ENCODE data around the gene TSPAN4. TPM values are rescaled to one million over a fixed set of nuclear protein-coding genes. Genes with fewer than 3 reads are reported as not detected.
A peak's percentile ranks its signal among the peaks of the same experiment; 100 is the strongest.

The TSPAN4 gene
- total and polyA plus RNA-seq, 9 of the 15 experiments (the other 6 are each of a cell fraction or from before 2014, with no cell fraction given) = 0.07 to 31.0 (median 15.7) TPM

- no peak for TF ChIP-seq THAP12 (CRISPR knock-in tag; IDR thresholded peaks at IDR 0.05)
- TF ChIP-seq CHD4 (IDR thresholded peaks at IDR 0.05; ENCODE audit: insufficient read depth, insufficient replicate concordance, low read depth, low read length, poor library complexity, severe bottlenecking) = no peak
- TF ChIP-seq ATF1 (CRISPR knock-in tag; IDR thresholded peaks at IDR 0.05) = 0 out of 2 replicates have a peak, but pooled peaks have one; percentile 1
- TF ChIP-seq ATF1 (tag; IDR thresholded peaks at IDR 0.05) = no peak
- TF ChIP-seq DIDO1 (tag; IDR thresholded peaks at IDR 0.05; ENCODE audit: low read depth) = no peak
- TF ChIP-seq ETV5 (CRISPR knock-in tag; IDR thresholded peaks at IDR 0.05; ENCODE audit: low read depth) = no peak
- no peak for TF ChIP-seq KHSRP (IDR thresholded peaks at IDR 0.05)
- TF ChIP-seq ZBTB2 (IDR thresholded peaks at IDR 0.05) = no peak
- TF ChIP-seq SFPQ (IDR thresholded peaks at IDR 0.05; ENCODE audit: low read depth, low read length) = no peak
- TF ChIP-seq ZNF695 (CRISPR knock-in tag; IDR thresholded peaks at IDR 0.05) = no peak
- no peak for TF ChIP-seq ZFX (CRISPR knock-in tag; IDR thresholded peaks at IDR 0.05)
- no peak for TF ChIP-seq RBM25 (IDR thresholded peaks at IDR 0.05; ENCODE audit: low read depth, low read length, severe bottlenecking)
- TF ChIP-seq HDGF (IDR thresholded peaks at IDR 0.05) = 0 out of 2 replicates have a peak, but pooled peaks have one; percentile 69
- no peak for TF ChIP-seq BRF2 (IDR thresholded peaks at IDR 0.05; ENCODE audit: borderline replicate concordance, insufficient read depth, insufficient read length)
- no peak for TF ChIP-seq MYC (IDR thresholded peaks at IDR 0.05; ENCODE audit: low read depth, low read length)
- TF ChIP-seq MYC (CRISPR knock-in tag; IDR thresholded peaks at IDR 0.05; ENCODE audit: borderline replicate concordance, low read depth) = no peak
- TF ChIP-seq C11orf30 (IDR thresholded peaks at IDR 0.05; ENCODE audit: low read depth) = no peak
- TF ChIP-seq POLR2G (IDR thresholded peaks at IDR 0.05; ENCODE audit: low read depth, low read length) = no peak
- no peak for TF ChIP-seq FOXA3 (CRISPR knock-in tag; conservative IDR thresholded peaks at IDR 0.05 in 1 of 2, IDR thresholded peaks at IDR 0.05 in 1 of 2)
Measured at GRCh38 chr11:831961-832528, 10.6 kb upstream of the TSPAN4 start (continued).

All from K562 (cell line).